Thoracic aorta (tissue), 2 donors: ENCODE results near the gene ALS2CL. TPM values are rescaled to one million over a fixed set of nuclear protein-coding genes. Genes with fewer than 3 reads are reported as not detected.
"Not testable (repeated sequence)": the region's sequence is repeated elsewhere in the genome, so short reads cannot be mapped to it uniquely, and the experiment has no call there.

ENCODE experiments used
- ATAC-seq: fragments of 150-250 bp; one replicate; pipeline ENCODE4 v1.8.0; 2017; ENCODE audit warnings: low read depth; ENCODE audit not compliant: insufficient number of reproducible peaks, low FRiP score
- DNase-seq: peaks from one replicate; pipeline ENCODE4 v3.0.0-alpha.2; 2020; ENCODE audit warnings: low spot score
- H3K27ac ChIP-seq, 2 donors: fragments of 200-600 bp; sonication (generic); 1 replicate in 1 of 2; 2 replicates in 1 of 2; pipeline ENCODE4 v1.5.1; 2016; ENCODE audit warnings: mild to moderate bottlenecking in 2 of 2, moderate library complexity in 2 of 2
- H3K27me3 ChIP-seq: fragments of 200-600 bp; sonication (generic); replicated peaks from 2 replicates; pipeline ENCODE4 v1.6.0; 2016; ENCODE audit warnings: mild to moderate bottlenecking; ENCODE audit not compliant: insufficient read depth
- H3K36me3 ChIP-seq: fragments of 200-600 bp; sonication (generic); one replicate; pipeline ENCODE4 v1.5.1; 2016
- H3K4me1 ChIP-seq, 2 donors: fragments of 200-600 bp; sonication (generic); 1 replicate in 1 of 2; 2 replicates in 1 of 2; pipeline versions ENCODE4 v1.5.1 to v1.6.0; 2016; ENCODE audit warnings: low read depth in 2 of 2, mild to moderate bottlenecking in 1 of 2; ENCODE audit not compliant: control insufficient read depth in 1 of 2
- H3K4me3 ChIP-seq: fragments of 200-600 bp; sonication (generic); 2 replicates; pipeline ENCODE4 v1.5.1; 2016; ENCODE audit warnings: mild to moderate bottlenecking
- H3K9me3 ChIP-seq: fragments of 200-600 bp; sonication (generic); 2 replicates; pipeline ENCODE4 v1.5.1; 2016
- total RNA-seq, 2 donors: library from RNA; depleted of rRNA; stranded (reverse); fragments of >200 nt; gene quantifications; one replicate each; pipeline versions ENCODE4 v1.1.0 to v1.2.3, GENCODE V29; 2016
- TF ChIP-seq, protein P1 (sequence below): fragments of 200-600 bp; sonication (generic); IDR thresholded peaks from one replicate; pipeline ENCODE4 v1.5.1; 2019; ENCODE audit warnings: antibody characterized with exemption

Gene ALS2CL, protein sequence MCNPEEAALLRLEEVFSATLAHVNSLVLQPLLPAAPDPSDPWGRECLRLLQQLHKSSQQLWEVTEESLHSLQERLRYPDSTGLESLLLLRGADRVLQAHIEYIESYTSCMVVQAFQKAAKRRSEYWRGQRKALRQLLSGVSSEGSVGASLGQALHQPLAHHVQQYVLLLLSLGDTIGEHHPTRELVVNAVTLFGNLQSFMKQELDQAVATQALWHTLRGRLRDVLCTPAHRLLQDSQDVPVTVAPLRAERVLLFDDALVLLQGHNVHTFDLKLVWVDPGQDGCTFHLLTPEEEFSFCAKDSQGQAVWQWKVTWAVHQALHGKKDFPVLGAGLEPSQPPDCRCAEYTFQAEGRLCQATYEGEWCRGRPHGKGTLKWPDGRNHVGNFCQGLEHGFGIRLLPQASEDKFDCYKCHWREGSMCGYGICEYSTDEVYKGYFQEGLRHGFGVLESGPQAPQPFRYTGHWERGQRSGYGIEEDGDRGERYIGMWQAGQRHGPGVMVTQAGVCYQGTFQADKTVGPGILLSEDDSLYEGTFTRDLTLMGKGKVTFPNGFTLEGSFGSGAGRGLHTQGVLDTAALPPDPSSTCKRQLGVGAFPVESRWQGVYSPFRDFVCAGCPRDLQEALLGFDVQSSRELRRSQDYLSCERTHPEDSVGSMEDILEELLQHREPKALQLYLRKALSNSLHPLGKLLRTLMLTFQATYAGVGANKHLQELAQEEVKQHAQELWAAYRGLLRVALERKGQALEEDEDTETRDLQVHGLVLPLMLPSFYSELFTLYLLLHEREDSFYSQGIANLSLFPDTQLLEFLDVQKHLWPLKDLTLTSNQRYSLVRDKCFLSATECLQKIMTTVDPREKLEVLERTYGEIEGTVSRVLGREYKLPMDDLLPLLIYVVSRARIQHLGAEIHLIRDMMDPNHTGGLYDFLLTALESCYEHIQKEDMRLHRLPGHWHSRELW
- total RNA-seq = 10 to 100 TPM; 25.2 to 41.7 TPM

DNA sequence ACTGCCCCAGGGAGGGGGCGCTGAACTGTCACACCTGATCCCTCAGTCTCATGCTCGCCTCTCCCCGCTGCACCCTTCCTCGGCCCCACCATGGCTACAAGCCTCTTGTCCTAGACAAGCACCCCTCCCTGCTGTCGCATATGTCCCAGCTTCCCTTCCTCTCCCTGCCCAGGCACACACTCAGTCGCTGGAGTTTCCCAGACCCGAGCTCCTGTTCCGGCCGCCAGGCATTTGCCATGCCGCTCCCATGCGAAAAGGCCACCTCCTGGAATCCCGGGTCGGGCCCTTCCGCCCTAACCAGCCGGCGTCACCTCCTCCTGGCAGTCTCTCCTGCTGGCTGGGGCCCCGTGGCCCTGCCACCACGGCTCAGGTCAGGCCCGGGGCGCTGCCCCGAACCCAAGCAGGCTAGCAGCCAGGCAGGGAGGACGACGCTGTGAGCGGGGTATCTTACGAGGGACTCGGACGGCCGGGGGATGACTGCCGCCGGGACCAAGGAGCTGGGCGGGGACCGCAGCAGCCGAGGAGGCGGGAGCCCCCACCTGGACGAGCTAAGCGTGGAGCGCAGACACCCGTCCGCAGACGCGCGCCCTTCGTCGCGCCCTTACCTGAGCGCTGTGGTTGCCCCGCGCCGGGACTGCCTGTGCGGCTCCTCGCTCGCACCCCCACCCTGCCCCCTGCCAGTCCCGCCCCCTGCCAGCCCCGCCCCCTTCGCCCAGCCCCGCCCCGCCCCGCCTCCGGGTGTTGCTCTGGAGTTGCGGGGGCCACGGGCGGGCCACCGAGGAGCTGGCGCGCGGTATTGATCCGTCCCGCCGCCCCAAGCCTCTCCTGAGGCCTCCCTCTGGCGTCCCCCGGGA, at the start of gene ALS2CL:
TSS of gene ALS2CL (minus strand) at position 642 of the 854 bp plus-strand sequence. CDS start 4,239 bp downstream, outside the sequence.
- H3K4me1 ChIP-seq = peaks cover 42 to 66% of the 10 kb centered on the region in 2 donors
- DNase-seq = no peak
- TF ChIP-seq, protein P1, sequence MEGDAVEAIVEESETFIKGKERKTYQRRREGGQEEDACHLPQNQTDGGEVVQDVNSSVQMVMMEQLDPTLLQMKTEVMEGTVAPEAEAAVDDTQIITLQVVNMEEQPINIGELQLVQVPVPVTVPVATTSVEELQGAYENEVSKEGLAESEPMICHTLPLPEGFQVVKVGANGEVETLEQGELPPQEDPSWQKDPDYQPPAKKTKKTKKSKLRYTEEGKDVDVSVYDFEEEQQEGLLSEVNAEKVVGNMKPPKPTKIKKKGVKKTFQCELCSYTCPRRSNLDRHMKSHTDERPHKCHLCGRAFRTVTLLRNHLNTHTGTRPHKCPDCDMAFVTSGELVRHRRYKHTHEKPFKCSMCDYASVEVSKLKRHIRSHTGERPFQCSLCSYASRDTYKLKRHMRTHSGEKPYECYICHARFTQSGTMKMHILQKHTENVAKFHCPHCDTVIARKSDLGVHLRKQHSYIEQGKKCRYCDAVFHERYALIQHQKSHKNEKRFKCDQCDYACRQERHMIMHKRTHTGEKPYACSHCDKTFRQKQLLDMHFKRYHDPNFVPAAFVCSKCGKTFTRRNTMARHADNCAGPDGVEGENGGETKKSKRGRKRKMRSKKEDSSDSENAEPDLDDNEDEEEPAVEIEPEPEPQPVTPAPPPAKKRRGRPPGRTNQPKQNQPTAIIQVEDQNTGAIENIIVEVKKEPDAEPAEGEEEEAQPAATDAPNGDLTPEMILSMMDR = no peak
- H3K4me3 ChIP-seq = peak within 1 kb of the TSS; percentile 95
- ATAC-seq = peak; percentile 33
- H3K27ac ChIP-seq = peak within 1 kb of the TSS; percentile 78 to 85
- no peaks in the 10 kb centered on the region for H3K36me3 ChIP-seq
- H3K27me3 ChIP-seq = no peaks in the 10 kb centered on the region
- no peaks in the 10 kb centered on the region for H3K9me3 ChIP-seq

DNA sequence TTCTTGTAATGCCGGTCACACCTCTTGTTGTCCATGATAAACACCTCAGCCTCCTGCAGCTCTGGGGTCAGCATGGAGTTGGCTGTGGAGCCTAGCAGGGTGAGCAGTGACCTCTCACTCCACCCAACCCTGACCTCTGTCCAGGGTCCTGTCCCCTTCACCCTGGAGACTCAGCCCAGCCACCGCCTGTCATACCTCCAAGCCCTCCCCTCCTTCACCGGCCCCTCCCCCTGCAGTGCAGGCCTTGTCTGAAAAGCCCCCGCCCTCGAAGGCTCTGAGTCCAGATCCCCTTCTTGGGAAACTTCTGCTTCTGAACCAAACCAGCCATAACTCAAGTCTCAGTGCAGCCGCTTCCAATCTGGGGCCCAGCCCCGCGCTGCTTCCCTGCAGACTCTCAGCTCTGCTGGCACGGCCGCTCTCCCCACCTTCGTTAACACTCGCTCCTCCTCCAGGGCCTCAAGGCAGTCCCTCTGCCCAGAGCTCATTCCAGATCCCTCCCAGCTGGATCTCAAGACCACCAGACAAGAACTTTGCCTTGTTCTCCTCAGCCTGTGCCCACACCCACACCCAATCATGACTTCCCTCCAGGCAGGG, 49.6 kb upstream of the ALS2CL start:
- no peaks in the 10 kb centered on the region for H3K36me3 ChIP-seq
- H3K4me1 ChIP-seq = no peaks in the 10 kb centered on the region
- no peaks in the 10 kb centered on the region for H3K27me3 ChIP-seq
- TF ChIP-seq, protein P1 = no peak
- no peak for ATAC-seq
- no peak overlapping the region for H3K27ac ChIP-seq
- H3K9me3 ChIP-seq = no peaks in the 10 kb centered on the region
- H3K4me3 ChIP-seq = no peak overlapping the region
- DNase-seq = no peak

DNA sequence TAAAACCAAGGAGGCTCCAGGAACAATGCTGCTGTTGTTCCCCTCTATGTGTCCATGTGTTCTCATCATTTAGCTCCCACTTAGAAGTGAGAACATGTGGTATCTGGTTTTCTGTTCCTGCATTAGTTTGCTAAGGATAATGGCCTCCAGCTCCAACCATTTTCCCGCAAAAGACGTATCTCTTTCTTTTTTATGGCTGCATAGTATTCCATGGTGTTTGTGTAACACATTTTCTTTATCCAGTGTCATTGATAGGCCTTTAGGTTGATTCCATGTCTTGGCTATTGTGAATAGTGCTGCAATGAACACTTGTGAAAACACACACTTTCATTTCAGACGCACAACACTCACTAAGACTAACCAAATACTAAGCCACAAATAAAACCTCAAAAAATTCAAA, 46.1 kb upstream of the ALS2CL start:
- DNase-seq, H3K27me3 ChIP-seq, H3K4me3 ChIP-seq, H3K4me1 ChIP-seq, H3K36me3 ChIP-seq, H3K27ac ChIP-seq, ATAC-seq, H3K9me3 ChIP-seq: not testable (repeated sequence)

DNA sequence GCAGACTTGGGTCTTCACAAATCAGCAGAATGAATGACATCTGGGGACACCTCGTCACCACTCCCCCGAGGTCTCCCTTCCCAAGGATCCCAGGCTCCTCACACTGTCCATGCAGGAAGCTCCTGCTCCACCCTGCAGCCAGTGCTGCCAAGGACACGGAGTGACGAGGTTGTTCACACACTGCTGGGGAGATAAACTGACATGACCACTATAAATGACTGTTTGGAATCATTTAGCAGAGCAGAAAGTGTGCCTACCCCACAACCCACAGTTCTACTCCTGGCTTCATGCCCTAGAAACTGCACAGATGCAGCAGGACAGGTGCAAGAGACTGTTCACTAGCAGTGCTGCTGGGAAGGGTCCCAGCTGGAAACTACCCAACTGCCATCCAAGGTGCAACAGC, 43.9 kb upstream of the ALS2CL start:
- TF ChIP-seq, protein P1 = no peak
- no peak overlapping the region for H3K4me3 ChIP-seq
- H3K4me1 ChIP-seq = no peaks in the 10 kb centered on the region
- H3K36me3 ChIP-seq = no peaks in the 10 kb centered on the region
- no peaks in the 10 kb centered on the region for H3K27me3 ChIP-seq
- ATAC-seq (no peak), DNase-seq (no peak)
- H3K27ac ChIP-seq = no peak overlapping the region
- no peaks in the 10 kb centered on the region for H3K9me3 ChIP-seq
